ENCODE measurements around the gene FLNB. TPM values are rescaled to one million over a fixed set of nuclear protein-coding genes. Genes with fewer than 3 reads are reported as not detected.

The FLNB gene
- 10 to 100 TPM; 13.9 to 14.3 TPM for total RNA-seq

- POLR2A ChIA-PET: interaction anchor here (0.6 to 0.7 kb wide), 2 partner anchors 10 to 255 kb away, joined by 3 to 4 read pairs; no protein-coding TSS in a partner anchor
- CTCF ChIA-PET: interaction anchor here (0.7 to 2.7 kb wide), 12 partner anchors 19 to 298 kb away, joined by 3 to 13 read pairs (median 4); partner anchors contain the start of genes ABHD6, HTD2 and RPP14
Measured at GRCh38 chr3:58008141-58009025, at the start of gene FLNB. FLNB (plus strand) TSS chr3:58008422; CDS start chr3:58008565, 143 bp downstream.

- POLR2A ChIA-PET: no interaction called here
- CTCF ChIA-PET: interaction anchor here (0.6 to 0.7 kb wide), 2 partner anchors 163 to 259 kb away, joined by 3 read pairs; no protein-coding TSS in a partner anchor
Measured at GRCh38 chr3:57958642-57959422, 49.4 kb upstream of the FLNB start.

- CTCF ChIA-PET: interaction anchor here (0.6 kb wide), 1 partner anchor 258 kb away, joined by 3 read pairs; no protein-coding TSS in a partner anchor
- POLR2A ChIA-PET: no interaction called here
Measured at GRCh38 chr3:57959423-57960173, 48.6 kb upstream of the FLNB start.

- CTCF ChIA-PET: no interaction called here
Measured at GRCh38 chr3:57960174-57960505, 48.1 kb upstream of the FLNB start.

GRCh38 chr3:57961177-57961827, 46.9 kb upstream of the FLNB start:
- CTCF ChIA-PET: no interaction called here

More at GRCh38 chr3:57960174-57960505, 48.1 kb upstream of the FLNB start:
- POLR2A ChIA-PET: no interaction called here

GRCh38 chr3:57961828-57962447, 46.3 kb upstream of the FLNB start:
- ChIA-PET CTCF (no interaction called here), POLR2A (no interaction called here)

More at GRCh38 chr3:57961177-57961827, 46.9 kb upstream of the FLNB start:
- POLR2A ChIA-PET: no interaction called here

- ChIA-PET POLR2A (no interaction called here), CTCF (no interaction called here)
Measured at GRCh38 chr3:57962448-57962834, 45.8 kb upstream of the FLNB start.

GRCh38 chr3:57963811-57964346, 44.3 kb upstream of the FLNB start:
- POLR2A ChIA-PET: no interaction called here
- CTCF ChIA-PET: no interaction called here

GRCh38 chr3:57966829-57967228, 41.4 kb upstream of the FLNB start:
- POLR2A ChIA-PET: no interaction called here
- CTCF ChIA-PET: no interaction called here

- CTCF ChIA-PET: no interaction called here
- POLR2A ChIA-PET: no interaction called here
Measured at GRCh38 chr3:57967590-57967989, 40.6 kb upstream of the FLNB start.

- ChIA-PET CTCF (no interaction called here), POLR2A (no interaction called here)
Measured at GRCh38 chr3:57968501-57968900, 39.7 kb upstream of the FLNB start.

- CTCF ChIA-PET: no interaction called here
- POLR2A ChIA-PET: no interaction called here
Measured at GRCh38 chr3:57971975-57972374, 36.2 kb upstream of the FLNB start.

GRCh38 chr3:57972531-57973111, 35.6 kb upstream of the FLNB start:
- POLR2A ChIA-PET: interaction anchor here (0.6 kb wide), 1 partner anchor 20 kb away, joined by 3 read pairs; no protein-coding TSS in a partner anchor
- CTCF ChIA-PET: interaction anchor here (0.9 kb wide), 1 partner anchor 24 kb away, joined by 3 read pairs; no protein-coding TSS in a partner anchor

GRCh38 chr3:57973715-57974477, 34.3 kb upstream of the FLNB start:
- POLR2A ChIA-PET: no interaction called here
- CTCF ChIA-PET: interaction anchor here (0.9 kb wide), 1 partner anchor 25 kb away, joined by 3 read pairs; no protein-coding TSS in a partner anchor

GRCh38 chr3:57974796-57975388, 33.3 kb upstream of the FLNB start:
- POLR2A ChIA-PET: no interaction called here
- CTCF ChIA-PET: interaction anchor here (0.7 kb wide), 1 partner anchor 25 kb away, joined by 5 read pairs; no protein-coding TSS in a partner anchor

GRCh38 chr3:57977818-57978235, 30.4 kb upstream of the FLNB start:
- POLR2A ChIA-PET: no interaction called here
- CTCF ChIA-PET: no interaction called here

- ChIA-PET POLR2A (no interaction called here), CTCF (no interaction called here)
Measured at GRCh38 chr3:57978316-57978715, 29.9 kb upstream of the FLNB start.

Measured in activated CD8-positive, alpha-beta memory T cell treated with anti-CD3 and anti-CD28 coated beads for 36 hours (primary cell).